GM21515 (cell line): ENCODE measurements around the gene TDRD6.
"Not testable (repeated sequence)": the region's sequence is repeated elsewhere in the genome, so short reads cannot be mapped to it uniquely, and the experiment has no call there.

Experiments
- ATAC-seq: cut with Tn5 transposase; IDR thresholded peaks from one replicate; pipeline ENCODE4 v1.9.1; 2021; ENCODE audit not compliant: unreplicated experiment

Gene TDRD6

GRCh38 chr6:46743425-46744158 lies 55.9 kb downstream of the TDRD6 start:
- ATAC-seq: no peak

GRCh38 chr6:46744159-46744725 lies 56.6 kb downstream of the TDRD6 start:
- not testable (repeated sequence) for ATAC-seq

GRCh38 chr6:46745973-46746372 lies 58.3 kb downstream of the TDRD6 start:
- no peak for ATAC-seq

GRCh38 chr6:46746696-46747095 lies 59.0 kb downstream of the TDRD6 start, which contains the start of gene ANKRD66:
ANKRD66 (plus strand) TSS chr6:46746933; CDS start chr6:46751949, 5,016 bp downstream.
- ATAC-seq: no peak

GRCh38 chr6:46748940-46749503 lies 61.3 kb downstream of the TDRD6 start:
- no peak for ATAC-seq

- no peak for ATAC-seq
These were observed 62.0 kb downstream of the TDRD6 start for GRCh38 chr6:46749731-46750130.

GRCh38 chr6:46751658-46752057 lies 64.0 kb downstream of the TDRD6 start:
- no peak for ATAC-seq
